AML-193 (cell line): Measurements from ENCODE around the gene BRPF1.

ENCODE experiments used
- DNase-seq, 2 experiments: peaks; one replicate each; lab custom pipeline; 2025; lab: John Stamatoyannopoulos, UW

Gene BRPF1

DNA sequence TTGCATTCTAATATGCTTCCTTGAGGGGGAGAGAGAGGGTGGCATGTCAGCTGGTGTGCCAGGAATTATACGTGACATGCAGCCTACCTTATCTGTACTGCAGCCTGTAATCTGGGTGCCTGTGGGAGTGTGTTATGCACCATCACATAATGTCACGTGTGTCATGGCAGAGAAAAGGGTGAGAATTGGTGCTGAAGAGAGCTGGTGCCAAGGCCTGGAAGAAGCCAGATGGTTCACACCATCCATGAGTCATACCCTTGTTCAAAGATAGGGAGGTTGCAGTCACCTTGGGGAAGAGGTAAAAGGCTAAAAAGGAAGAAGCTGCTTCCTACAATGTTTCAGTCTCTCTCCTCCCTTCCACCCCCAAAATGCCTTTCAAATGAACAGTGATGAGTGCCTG lies 5.3 kb downstream of the BRPF1 start:
- no peak for DNase-seq

- DNase-seq = no peak
Observed at GRCh38 chr3:9739181-9739580, 7.6 kb downstream of the BRPF1 start.

GRCh38 chr3:9742560-9742959 lies 11.0 kb downstream of the BRPF1 start:
- DNase-seq = no peak

DNA sequence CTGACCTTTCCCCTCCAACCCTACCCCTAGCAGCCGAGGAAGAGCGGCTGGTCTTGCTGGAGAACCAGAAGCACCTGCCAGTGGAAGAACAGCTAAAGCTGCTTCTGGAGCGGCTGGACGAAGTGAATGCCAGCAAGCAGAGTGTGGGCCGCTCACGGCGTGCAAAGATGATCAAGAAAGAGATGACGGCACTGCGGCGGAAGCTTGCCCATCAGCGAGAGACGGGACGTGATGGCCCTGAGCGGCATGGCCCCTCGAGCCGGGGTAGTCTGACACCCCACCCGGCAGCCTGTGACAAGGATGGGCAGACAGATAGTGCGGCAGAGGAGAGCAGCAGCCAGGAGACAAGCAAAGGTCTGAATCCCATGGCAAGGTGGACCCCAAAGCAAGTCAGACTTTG lies 12.0 kb downstream of the BRPF1 start:
- DNase-seq = no peak

- no peak for DNase-seq
Observed at GRCh38 chr3:9744162-9744561, 12.6 kb downstream of the BRPF1 start.

DNA sequence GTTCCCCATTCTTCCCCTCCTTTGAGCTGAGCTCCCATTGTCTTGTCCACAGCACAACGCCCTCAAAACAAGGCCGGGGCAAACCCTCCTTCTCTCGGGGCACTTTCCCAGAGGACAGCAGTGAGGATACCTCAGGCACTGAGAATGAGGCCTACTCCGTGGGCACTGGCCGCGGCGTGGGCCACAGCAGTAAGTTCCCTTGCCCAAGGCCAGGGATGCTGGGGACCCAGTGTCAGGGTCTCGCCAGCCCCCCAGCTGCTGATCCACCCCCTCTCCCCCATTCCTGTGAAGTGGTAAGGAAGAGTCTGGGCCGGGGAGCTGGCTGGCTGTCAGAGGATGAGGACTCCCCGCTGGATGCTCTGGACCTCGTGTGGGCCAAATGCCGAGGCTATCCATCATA lies 14.0 kb downstream of the BRPF1 start:
- DNase-seq = no peak

GRCh38 chr3:9746330-9746729 lies 14.8 kb downstream of the BRPF1 start:
- no peak for DNase-seq

DNA sequence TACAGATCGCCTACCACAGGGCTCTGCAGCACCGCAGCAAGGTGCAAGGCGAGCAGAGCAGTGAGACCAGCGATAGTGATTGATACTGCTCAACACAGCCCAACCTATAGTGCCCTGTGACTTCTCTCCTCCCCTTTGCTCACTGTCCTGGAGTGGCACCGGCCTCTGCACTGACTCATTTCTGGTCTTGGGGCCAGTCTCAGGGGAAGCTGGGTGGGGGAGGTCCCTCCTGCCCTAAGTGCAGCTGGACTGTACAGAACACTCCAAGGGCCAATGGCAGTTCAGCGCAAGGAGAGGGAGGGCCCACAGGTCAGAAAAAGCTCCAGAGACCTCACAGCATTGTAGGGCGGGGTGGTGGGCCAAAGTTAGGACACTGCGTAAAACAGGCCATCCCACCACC lies 15.7 kb downstream of the BRPF1 start:
- no peak for DNase-seq

GRCh38 chr3:9748031-9748430 lies 16.5 kb downstream of the BRPF1 start:
- DNase-seq = no peak

GRCh38 chr3:9749296-9749644 lies 17.7 kb downstream of the BRPF1 start:
- DNase-seq = no peak

GRCh38 chr3:9749645-9750555 lies 18.4 kb downstream of the BRPF1 start, which contains the start of gene OGG1:
Gene OGG1 (plus strand): TSS chr3:9749952. CDS start chr3:9750287, 335 bp downstream.
- peak; percentile 100 for DNase-seq

GRCh38 chr3:9750556-9751411 lies 19.2 kb downstream of the BRPF1 start:
- no peak for DNase-seq

GRCh38 chr3:9754678-9755077 lies 23.1 kb downstream of the BRPF1 start:
- DNase-seq = no peak

GRCh38 chr3:9757427-9757826 lies 25.9 kb downstream of the BRPF1 start:
- DNase-seq = no peak

- no peak for DNase-seq
Observed at GRCh38 chr3:9760779-9761505, 29.4 kb downstream of the BRPF1 start.

DNA sequence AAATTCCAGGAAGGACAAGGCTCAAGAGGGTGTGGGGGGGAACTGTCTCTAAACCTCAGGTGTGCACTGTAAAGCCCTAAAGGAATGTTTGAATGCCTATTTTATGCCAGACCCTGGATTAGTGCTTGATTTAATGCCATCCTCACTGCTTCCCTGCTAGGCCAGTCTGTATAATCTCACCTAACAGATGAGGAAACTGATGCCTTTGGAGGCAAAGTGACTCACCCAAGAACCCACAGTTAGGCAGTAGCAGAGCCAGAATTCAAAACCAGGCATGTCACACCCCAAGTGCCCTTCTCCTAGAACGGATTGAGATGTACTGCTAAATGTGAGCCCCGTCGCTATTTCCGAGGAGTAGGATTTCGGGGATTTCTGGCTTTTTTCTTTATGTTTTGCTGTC lies 30.4 kb downstream of the BRPF1 start:
- DNase-seq = no peak

GRCh38 chr3:9762871-9763270 lies 31.3 kb downstream of the BRPF1 start:
- DNase-seq = no peak

DNA sequence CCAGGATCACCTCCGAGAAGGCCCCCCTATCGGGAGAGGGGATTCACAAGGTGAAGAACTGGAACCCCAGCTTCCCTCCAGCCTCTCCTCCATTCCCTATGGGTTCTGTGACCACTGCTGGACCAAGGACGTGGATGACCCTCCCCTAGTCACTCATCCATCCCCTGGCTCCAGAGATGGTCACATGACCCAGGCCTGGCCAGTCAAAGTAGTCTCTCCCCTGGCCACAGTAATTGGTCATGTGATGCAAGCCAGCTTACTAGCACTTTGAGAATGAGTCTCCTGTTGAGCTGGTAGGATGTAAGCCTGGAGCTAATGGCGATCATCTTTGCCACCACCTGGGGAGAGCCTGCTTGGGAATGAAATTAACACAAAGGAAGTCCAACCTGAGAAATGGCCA lies 34.3 kb downstream of the BRPF1 start:
- no peak for DNase-seq

GRCh38 chr3:9767418-9767817 lies 35.9 kb downstream of the BRPF1 start:
- no peak for DNase-seq

- no peak for DNase-seq
Observed at GRCh38 chr3:9768141-9768775, 36.7 kb downstream of the BRPF1 start.

DNA sequence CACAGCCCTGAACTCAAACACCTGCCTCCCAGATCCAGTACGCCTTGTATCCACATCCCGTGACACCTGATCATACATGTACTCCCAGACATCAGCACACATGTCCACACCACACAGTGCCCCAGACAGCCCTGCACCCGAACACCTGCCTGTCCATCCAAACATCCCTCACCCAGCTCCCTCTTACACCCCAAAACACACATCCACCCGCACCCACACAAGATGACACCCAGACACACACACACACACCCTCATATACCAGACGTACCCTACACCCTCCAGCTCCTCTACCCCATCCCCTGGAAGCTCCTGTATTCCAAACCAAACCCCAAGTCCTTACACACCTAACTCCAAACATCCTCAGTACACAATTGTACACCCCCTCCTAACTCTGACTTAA lies 37.5 kb downstream of the BRPF1 start:
- DNase-seq = no peak
